HG03457 (cell line): ENCODE data around the gene BMPR1A.
"Not testable (repeated sequence)": the region's sequence is repeated elsewhere in the genome, so short reads cannot be mapped to it uniquely, and the experiment has no call there.

ENCODE experiments used
- ATAC-seq: cut with Tn5 transposase; IDR thresholded peaks from one replicate; pipeline ENCODE4 v1.9.1; 2021; ENCODE audit warnings: moderate number of reproducible peaks; ENCODE audit not compliant: unreplicated experiment

The BMPR1A gene

DNA sequence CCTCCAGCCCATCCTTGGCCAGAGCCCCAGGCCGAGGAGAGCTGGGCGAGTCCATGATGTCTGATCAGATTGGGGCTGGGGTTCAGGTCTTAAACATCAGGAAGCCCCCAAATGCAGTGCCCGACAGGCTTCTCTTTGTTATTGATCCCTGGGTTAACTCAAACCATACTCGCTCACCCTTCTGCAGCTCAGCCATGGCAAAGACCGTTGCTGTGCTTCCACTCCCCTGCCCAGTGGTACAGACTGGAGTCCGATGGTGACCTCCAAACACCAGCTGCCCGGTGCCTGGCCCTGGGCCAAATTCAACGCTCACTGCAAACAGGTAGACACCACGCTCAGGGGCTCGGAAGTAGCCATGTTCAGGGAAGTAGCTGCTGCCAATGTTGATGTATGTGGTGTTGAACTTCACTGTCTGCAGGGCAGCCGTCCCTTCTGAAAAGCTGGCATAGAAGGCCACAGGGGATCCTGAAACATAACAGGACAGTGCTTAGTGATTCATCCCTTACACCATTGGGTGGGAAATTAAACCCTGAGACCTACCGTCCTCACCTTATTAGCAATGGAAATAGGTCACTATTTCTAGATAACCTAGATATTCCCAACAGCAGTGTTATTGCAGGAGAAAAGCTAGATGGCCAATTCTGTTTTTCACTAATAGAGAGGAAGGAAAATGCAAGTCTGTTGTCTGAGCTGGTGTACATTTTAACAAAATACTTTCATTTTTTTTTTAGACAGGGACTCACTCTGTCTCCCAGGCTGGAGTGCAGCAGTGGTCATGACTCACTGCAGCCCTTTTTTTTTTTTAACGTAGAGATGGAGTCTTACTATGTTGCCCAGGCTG, 180.5 kb downstream of the BMPR1A start:
- no peak for ATAC-seq

- no peak for ATAC-seq
Measured at GRCh38 chr10:86937502-86938154, 181.2 kb downstream of the BMPR1A start.

DNA sequence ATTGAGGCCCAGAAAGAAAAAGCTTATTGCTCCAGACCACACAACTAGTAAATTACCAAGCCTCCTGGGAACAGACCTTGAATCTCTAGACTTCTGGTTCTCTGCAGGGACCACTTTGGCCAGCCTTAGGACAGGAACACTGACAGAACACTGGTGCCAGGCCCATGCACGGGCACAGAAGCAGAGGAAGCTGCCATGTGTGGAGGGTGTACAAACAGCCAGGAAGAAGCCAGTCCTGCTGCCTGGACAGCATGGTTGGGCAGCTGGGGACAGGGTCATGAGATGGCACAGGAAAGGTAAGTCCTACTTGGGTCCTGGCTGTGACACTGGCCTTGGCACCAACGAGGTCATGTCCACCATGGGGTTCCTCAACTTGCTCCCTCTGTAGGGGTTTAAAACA, 181.8 kb downstream of the BMPR1A start:
- ATAC-seq: no peak

DNA sequence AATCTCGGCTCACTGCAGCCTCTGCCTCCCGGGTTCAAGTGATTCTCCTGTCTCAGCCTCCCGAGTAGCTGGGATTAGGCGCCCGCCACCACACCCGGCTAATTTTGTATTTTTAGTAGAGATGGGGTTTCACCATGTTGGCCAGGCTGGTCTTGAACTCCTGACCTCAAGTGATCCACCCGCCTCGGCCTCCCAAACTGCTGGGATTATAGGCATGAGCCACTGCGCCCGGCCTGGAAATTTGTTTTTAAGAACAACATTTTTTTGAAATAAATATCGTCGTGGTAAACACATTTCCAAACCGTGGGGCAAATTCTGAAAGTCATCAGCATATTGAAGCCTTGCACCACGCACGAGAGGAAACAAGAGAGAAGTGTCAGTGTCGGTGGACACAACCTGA, 183.7 kb downstream of the BMPR1A start:
- not testable (repeated sequence) for ATAC-seq

DNA sequence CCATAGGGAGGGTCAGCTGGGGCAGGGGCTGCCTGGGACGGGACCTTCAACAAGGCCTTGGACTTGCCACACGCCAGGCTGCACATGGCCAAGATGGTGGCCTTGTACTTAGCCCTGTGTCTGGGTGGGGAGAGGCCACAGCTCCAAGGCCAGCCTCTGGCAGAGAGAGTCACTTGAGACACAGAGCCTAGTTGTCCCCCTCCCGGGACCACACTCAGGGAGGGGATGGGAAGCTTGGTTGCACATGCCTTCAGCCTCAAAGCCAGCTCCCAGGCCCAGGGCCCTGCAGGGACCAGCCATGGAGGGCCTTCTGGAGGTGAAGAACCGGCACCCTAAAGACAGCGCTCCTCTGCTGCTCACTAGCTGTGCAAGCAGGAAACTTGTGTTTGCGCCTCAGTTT, 184.3 kb downstream of the BMPR1A start:
- no peak for ATAC-seq

DNA sequence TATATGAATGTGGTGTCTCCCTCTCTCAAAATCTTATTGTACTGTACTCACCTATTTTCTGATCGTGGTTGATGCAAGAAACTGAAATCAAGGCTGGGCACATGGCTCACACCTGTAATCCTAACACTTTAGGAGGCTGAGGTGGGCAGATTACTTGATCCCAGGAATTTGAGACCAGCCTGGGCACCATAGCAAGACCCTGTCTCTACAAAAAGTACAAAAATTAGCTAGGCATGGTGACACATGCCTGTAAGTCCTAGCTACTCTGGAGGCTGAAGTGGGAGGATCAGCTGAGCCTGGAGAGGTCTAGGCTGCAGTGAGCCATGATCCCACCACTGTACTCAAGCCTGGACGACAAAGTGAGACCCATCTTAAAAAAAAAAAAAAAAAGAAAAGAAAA, 185.0 kb downstream of the BMPR1A start:
- ATAC-seq: no peak

GRCh38 chr10:86941991-86942421, 185.6 kb downstream of the BMPR1A start:
- ATAC-seq: no peak

GRCh38 chr10:86942441-86943315, 186.3 kb downstream of the BMPR1A start:
- ATAC-seq: no peak

DNA sequence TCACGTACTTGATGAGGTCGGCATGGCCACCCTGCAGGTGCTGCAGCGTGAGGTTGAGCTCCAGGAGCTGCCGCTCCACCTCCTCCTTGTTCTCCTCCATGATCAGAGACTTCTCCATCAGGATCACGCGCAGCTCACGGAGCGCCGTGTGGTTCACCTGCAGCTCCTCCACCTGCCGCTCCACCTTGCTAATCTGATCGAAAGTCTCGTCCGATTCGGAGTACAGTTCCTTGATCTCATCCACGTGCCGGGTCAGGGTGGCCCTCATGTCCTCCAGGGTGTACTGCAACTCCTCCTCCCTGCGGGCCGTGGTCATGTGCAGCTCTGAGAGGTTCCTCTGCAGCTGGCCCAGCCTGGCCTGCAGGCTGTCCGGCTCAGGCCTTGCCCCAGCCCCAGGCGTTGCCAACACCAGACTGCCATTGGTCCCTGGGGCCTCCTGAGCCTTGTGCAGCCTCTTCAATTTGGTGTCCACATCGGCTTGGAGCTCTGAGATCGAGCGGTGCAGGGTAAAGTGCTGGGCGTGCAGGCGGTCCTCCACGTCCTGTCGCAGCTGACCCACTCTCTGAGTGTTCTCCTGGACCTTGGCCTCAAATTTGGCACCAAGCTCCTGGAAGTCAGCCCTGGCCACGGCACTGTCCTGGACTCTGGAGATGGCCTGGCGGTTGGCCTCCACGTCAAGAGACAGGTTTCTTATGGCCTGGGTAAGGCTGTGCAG, 187.1 kb downstream of the BMPR1A start:
- ATAC-seq: no peak

GRCh38 chr10:86944031-86944419, 187.6 kb downstream of the BMPR1A start:
- ATAC-seq: no peak

DNA sequence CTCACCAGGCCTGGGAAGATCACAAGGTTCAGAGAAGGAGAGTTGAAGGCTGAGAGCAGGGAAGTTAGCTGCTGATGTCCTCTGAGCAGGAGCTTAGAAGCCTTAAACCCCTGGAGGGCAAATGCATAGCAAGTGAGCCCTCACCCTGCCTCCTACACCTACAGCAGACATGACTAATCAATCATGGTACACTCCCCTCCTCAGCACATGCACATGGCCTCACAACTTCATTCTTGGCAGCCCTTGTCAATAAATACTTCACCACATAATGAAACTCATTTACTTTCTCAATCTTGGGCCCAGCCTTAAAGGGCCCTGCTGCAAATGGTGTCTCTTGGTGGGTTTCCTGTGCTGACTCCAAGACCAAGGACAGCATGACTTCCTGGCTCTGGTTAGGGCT, 188.1 kb downstream of the BMPR1A start:
- no peak for ATAC-seq

DNA sequence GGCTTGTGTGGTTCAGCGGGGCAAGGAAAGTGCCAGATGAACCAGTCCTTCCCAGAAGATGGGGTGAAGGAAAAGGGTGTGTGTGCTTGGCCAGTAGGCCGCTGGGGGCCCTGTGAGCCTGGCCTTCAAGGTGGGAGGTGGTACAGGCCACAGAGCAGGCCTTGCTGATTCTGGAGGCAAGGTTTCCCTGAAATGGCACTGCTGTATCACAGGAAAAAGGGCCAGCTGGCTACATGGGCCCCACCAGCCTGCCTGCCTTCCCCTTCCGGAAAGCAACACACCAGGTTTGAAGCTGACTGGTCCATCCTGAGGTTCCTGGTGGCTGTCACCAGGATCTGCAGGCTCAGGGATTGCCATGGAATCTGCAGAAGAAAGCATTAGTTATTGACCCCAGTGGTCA, 188.5 kb downstream of the BMPR1A start:
- ATAC-seq: no peak

GRCh38 chr10:86945361-86946212, 189.2 kb downstream of the BMPR1A start:
- ATAC-seq: no peak

DNA sequence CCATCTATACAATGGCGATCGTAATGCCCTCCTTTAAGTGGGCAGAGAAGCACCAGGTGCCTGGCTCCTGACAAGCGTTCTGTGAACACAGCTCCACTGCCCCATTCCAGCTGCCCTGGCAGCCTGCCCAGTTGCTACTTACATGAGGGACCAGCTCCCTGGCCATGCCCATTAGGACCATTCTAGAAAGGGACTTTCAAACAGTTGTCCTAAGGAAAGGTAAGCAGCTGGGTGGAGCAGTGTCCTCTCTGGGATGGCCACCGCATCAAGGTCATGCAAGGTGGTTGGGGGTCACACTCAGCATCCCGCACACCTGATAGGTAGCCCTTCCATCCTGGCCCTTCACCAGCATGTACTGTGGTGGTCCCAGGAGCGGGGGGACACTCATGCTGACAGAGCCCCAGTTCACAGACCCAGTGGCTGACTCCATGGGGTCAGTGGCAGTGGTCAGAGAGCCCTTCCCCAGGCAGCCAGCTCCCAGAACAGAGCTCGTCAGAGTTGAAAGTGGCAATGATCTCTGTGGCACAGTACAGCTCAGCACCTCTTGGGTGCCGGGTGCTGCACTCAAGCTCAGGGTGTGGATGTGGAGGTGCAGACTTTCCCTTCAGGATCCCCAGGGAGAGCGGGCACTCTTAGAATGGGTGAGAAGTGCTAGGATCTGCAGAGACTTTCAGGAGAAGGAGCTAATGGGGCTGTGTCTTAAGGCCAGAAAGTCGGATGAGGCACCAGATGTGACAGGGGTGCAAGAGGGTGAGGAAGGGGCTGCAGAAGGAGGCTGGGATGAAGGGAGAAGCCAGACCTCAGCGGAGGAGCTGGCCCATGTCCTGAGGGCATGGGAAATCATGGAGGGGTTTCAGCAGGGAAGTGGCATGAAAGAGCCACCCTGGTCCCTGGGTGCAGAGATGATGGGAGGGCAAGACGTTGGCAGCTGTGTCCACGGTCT, 190.1 kb downstream of the BMPR1A start:
- ATAC-seq: no peak

DNA sequence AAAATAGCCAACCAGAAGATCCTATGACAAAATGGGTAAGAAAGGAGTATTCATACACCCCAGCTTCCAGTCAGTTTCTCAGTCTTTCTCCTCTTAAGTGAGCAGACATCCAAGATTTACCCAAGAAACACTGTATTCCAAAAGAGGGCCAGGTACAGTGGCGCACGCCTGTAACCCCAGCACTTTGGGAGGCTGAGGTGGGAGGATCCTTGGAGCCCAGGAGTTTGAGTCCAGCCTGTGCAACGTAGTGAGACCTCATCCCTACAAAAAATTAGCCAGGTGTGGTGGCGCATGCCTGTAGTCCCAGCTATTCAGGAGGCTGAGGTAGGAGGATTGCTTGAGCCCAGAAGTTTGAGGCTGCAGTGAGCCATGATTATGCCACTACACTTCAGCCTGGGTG, 191.4 kb downstream of the BMPR1A start:
- not testable (repeated sequence) for ATAC-seq

- ATAC-seq: no peak
Measured at GRCh38 chr10:86950349-86950748, 193.9 kb downstream of the BMPR1A start.

DNA sequence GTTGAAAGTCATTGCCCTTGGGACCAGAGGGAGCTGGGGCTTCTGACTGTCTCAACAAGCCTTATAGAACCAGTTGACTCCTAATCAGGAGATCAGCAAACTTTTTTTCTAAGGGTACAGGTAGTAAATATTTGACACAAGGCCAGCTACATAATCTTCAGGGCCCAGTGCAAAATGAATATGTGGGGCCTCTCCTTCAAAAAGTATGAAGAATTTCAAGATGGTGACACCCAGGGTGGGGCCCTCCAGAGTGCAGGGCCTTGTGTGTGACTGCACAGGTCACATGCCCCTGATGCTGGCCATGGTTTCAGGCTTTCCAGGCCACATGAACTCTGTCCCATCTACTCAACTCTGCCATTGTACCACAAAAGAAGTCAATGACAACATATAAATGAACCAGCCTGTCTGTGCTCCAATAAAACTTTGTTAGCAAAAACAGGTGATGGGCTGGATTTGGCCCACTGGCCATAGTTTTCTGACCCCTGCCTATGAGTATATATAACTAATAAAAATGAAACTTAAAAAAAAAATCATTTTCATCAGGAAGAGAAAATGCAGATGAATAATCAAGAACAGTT, 194.9 kb downstream of the BMPR1A start:
- ATAC-seq: no peak

DNA sequence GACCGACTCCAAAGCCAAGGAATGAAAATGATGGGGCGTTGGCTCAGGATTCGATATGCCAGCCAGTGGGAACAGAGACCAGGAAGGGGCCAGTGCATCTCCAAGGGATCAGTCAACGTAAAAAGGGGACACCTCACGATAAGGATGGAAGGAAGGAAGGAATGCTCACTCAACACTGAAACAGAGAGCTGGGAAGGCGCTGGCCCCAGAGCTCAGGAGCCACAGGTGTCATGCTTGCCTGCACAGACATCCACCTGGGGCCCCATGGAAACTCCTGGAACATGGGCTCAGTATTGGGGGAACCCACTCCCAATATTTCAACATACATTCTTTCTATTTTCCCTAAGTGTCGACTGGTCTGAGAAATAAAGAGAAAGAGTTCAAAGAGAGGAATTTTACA, 195.7 kb downstream of the BMPR1A start:
- no peak for ATAC-seq
